ENCODE results near the gene CAPN10. TPM values are rescaled to one million over a fixed set of nuclear protein-coding genes. Genes with fewer than 3 reads are reported as not detected.
A peak's percentile ranks its signal among the peaks of the same experiment; 100 is the strongest.
"Not testable (repeated sequence)": the region's sequence is repeated elsewhere in the genome, so short reads cannot be mapped to it uniquely, and the experiment has no call there.

Gene CAPN10
- total RNA-seq, 1 donor from 2014 or later = 31.2 TPM

DNA sequence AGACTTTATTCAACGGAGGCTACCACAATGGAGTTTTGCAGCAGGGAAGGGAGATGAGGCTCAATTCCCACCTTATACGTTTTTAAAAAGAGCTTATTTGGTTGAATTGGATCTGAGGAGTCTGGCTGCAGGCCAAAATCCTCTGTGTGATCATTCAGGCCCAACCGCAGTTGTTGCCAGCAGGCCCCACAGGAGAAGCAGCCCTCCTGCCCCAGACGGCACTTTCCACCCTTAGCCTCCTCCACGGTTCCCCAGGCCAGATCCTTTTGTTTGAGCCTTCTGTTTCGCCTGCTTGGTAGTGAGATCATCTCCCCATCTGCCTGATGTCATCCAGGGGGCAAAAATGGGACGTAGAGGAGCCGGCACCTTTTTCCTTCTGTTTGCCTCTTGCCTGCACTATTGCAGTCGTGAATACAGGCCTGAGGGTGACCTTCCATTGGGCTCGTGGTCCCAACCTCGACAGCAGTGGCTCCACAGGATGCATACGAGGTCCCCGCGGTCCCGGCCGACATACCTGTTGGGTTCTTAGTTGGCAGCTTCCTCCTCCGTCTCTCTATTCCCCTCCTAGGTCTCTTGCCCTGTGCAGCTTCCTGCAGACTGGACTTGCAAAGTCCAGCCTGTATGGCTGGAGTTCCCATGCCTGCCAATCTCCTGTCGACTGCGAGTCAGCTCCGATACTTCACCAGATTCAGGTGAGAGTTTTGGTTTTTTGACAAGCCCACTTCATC lies 29.4 kb downstream of the CAPN10 start:
- intact Hi-C loops (cut with micrococcal nuclease) = no loop called here
- TF ChIP-seq, protein P1, sequence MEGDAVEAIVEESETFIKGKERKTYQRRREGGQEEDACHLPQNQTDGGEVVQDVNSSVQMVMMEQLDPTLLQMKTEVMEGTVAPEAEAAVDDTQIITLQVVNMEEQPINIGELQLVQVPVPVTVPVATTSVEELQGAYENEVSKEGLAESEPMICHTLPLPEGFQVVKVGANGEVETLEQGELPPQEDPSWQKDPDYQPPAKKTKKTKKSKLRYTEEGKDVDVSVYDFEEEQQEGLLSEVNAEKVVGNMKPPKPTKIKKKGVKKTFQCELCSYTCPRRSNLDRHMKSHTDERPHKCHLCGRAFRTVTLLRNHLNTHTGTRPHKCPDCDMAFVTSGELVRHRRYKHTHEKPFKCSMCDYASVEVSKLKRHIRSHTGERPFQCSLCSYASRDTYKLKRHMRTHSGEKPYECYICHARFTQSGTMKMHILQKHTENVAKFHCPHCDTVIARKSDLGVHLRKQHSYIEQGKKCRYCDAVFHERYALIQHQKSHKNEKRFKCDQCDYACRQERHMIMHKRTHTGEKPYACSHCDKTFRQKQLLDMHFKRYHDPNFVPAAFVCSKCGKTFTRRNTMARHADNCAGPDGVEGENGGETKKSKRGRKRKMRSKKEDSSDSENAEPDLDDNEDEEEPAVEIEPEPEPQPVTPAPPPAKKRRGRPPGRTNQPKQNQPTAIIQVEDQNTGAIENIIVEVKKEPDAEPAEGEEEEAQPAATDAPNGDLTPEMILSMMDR (IDR thresholded peaks at IDR 0.05; ENCODE audit: borderline replicate concordance) = no peak
- DNase-seq = no peak

DNA sequence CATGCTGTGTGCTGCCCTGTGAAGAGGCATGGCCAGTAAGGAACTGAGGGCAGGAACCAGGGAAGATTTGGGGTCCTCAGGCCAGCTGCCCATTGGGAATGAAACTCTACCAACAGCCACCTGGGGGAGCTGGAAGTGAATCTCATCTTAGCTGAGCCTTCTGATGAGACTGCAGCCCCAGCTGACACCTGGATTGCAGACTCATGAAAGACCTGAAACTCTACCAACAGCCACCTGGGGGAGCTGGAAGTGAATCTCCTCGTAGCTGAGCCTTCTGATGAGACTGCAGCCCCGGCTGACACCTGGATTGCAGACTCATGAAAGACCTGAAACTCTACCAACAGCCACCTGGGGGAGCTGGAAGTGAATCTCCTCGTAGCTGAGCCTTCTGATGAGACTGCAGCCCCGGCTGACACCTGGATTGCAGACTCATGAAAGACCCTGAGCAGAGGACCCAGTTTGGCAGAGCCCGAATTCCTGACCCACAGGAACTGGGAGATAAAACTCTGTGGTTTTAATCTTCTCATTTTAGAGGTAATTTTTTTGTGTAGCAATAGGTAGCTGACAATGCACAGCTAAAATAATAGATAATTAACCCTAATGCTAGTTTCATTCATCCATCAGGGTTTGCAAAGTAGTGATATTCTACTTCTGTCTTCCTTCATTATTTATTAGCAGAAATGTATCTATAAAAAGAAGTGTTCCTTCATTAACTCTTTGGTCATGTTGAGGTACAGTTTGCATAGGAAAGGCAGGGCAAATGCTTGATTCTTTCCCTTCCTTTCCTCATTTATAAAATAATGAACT lies 30.5 kb downstream of the CAPN10 start:
- H3K36me3 ChIP-seq; H3K4me1 ChIP-seq; H3K9me3 ChIP-seq (replicated peaks); intact Hi-C loops (cut with micrococcal nuclease); H3K27ac ChIP-seq (replicated peaks); DNase-seq; H3K27me3 ChIP-seq (ENCODE audit: low read depth); H3K4me3 ChIP-seq: not testable (repeated sequence)

More for the DNA sequence above, 29.4 kb downstream of the CAPN10 start:
- Histone ChIP-seq H3K27ac (replicated peaks) (no peak overlapping the region), H3K9me3 (replicated peaks) (no peaks in the 10 kb centered on the region), H3K4me3 (no peak overlapping the region), H3K4me1 (no peaks in the 10 kb centered on the region), H3K27me3 (ENCODE audit: low read depth) (no peaks in the 10 kb centered on the region), H3K36me3 (peaks cover 4% of the 10 kb centered on the region)

- Histone ChIP-seq H3K27ac (replicated peaks) (no peak overlapping the region), H3K9me3 (replicated peaks) (no peaks in the 10 kb centered on the region), H3K4me3 (no peak overlapping the region), H3K27me3 (ENCODE audit: low read depth) (no peaks in the 10 kb centered on the region), H3K36me3 (peaks cover 4% of the 10 kb centered on the region), H3K4me1 (no peaks in the 10 kb centered on the region)
- TF ChIP-seq, protein P1 (IDR thresholded peaks at IDR 0.05; ENCODE audit: borderline replicate concordance) = no peak
- DNase-seq = no peak
- intact Hi-C loops (cut with micrococcal nuclease) = no loop called here
Observed at GRCh38 chr2:240618776-240619175, 32.2 kb downstream of the CAPN10 start.

GRCh38 chr2:240619506-240620148 lies 33.1 kb downstream of the CAPN10 start:
- H3K9me3 ChIP-seq (replicated peaks) = no peaks in the 10 kb centered on the region
- intact Hi-C loops (cut with micrococcal nuclease) = no loop called here
- no peaks in the 10 kb centered on the region for H3K27me3 ChIP-seq (ENCODE audit: low read depth)
- H3K4me3 ChIP-seq = no peak overlapping the region
- H3K27ac ChIP-seq (replicated peaks) = no peak overlapping the region
- TF ChIP-seq, protein P1 (IDR thresholded peaks at IDR 0.05; ENCODE audit: borderline replicate concordance) = no peak
- H3K4me1 ChIP-seq = no peaks in the 10 kb centered on the region
- DNase-seq = peak; percentile 5
- peaks cover 4% of the 10 kb centered on the region for H3K36me3 ChIP-seq

GRCh38 chr2:240620149-240620731 lies 33.7 kb downstream of the CAPN10 start:
- Histone ChIP-seq H3K4me3 (no peak overlapping the region), H3K36me3 (peaks cover 4% of the 10 kb centered on the region), H3K27ac (replicated peaks) (no peak overlapping the region), H3K9me3 (replicated peaks) (no peaks in the 10 kb centered on the region), H3K27me3 (ENCODE audit: low read depth) (no peaks in the 10 kb centered on the region), H3K4me1 (no peaks in the 10 kb centered on the region)
- TF ChIP-seq, protein P1 (IDR thresholded peaks at IDR 0.05; ENCODE audit: borderline replicate concordance) = no peak
- intact Hi-C loops (cut with micrococcal nuclease) = no loop called here
- DNase-seq = peak; percentile 12
